GM19452 (cell line): Measurements from ENCODE around the gene CDH13.

Source experiments
- ATAC-seq: cut with Tn5 transposase; IDR thresholded peaks from one replicate; pipeline ENCODE4 v1.9.1; 2021; ENCODE audit not compliant: unreplicated experiment

CDH13 gene

GRCh38 chr16:83727018-83727417, 1100.2 kb downstream of the CDH13 start:
- ATAC-seq, result no peak

- no peak for ATAC-seq
Observed at GRCh38 chr16:83727751-83728352, 1101.1 kb downstream of the CDH13 start.

GRCh38 chr16:83728492-83728891, 1101.7 kb downstream of the CDH13 start:
- no peak for ATAC-seq

GRCh38 chr16:83730812-83731211, 1104.0 kb downstream of the CDH13 start:
- ATAC-seq, result no peak

- no peak for ATAC-seq
Observed at GRCh38 chr16:83732536-83732935, 1105.8 kb downstream of the CDH13 start.

GRCh38 chr16:83733301-83733700, 1106.5 kb downstream of the CDH13 start:
- no peak for ATAC-seq

GRCh38 chr16:83734136-83734535, 1107.4 kb downstream of the CDH13 start:
- no peak for ATAC-seq

DNA sequence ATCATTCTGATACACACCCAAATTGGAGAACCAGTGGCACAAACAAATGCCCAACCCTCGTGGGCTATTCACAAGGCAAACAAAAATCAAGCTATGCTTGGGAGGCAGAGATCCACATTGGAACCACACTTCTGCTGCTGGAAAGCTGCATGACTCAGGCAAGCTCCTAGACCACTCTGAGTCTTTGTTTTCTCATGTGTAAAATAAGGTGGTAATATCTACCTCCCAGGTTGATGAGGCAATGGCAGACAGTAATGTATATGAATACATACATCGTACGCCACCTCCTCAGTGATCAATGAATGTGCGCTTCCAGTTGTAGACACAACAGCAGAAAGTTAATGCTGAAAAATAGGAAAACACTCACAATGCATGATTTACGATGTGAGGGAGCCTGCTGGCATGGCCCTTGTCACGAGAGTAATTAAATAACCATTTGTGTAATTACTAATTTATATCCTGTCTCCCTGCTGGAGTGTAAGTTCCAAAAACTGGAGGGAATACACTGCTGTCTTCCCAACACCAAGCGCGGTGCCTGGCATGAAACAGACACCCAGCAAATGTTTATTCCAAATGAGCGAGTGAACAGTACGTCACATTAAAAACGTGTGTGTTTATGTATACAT, 1111.1 kb downstream of the CDH13 start:
- ATAC-seq, result no peak

DNA sequence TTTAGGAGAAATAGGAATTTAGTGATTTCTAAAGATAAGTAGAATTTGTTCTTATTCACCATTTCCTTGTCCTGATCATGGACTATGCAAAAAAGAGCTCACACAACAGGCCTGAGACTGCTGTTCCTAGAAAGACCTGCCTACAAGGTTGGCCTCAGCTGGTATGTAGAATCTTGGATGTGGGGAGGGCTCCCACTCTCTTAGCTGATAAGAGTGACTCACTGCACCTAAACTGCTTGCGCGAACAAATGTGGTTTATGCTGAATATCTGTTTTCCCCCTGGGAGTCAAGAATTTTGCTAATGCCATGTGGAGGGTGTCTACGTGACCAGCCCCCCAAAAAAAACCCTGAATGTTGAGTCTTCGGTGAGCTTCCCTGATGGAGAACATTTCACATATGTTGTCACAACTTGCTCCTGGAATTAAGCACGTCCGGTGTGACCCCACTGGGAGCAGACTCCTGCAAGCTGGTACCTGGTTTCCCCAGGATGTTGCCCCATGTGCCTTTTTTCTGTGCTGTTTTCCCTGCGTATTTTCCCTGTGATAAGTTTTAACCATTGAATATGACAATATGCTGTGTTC, 1112.2 kb downstream of the CDH13 start:
- no peak for ATAC-seq

DNA sequence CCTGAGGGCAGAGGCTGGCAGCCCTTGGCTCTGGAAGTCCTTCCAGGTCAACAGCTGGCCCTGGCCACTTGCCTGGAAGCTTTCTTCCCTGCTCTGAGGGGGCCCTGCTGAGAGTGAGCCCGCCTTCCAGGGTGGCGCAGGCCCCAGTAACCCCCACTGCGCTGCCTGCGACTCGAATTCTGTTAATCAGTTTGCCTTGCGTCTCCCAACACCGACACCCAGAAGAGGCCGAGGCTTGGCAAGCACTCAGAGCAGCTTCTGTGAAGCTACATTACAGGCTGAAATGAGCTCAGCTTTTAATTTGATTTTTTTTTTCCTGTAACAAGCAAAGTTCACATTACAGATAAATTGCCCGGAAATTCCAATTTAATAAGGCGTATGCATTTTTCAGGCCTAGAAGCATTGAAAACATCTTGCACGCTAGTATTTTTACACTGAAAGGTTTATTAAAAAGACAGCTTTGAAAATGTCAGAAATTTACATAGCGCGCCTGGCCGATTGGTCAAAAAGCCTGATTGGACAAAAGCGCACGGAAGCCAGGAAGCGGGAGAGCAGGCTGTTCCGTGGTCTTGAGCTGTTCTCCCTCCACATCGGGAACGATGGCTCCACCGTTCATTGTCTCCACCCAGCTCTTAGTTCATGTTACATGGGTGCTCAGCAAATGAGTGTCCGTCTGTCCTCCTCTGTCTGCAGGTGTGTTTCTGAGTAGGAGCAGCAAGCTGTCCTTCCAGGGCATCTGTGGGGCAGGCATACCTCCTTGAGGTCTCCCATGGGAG, 1115.5 kb downstream of the CDH13 start:
- ATAC-seq, result no peak

GRCh38 chr16:83743241-83743640, 1116.5 kb downstream of the CDH13 start:
- no peak for ATAC-seq

GRCh38 chr16:83743720-83744119, 1117.0 kb downstream of the CDH13 start:
- ATAC-seq, result no peak

DNA sequence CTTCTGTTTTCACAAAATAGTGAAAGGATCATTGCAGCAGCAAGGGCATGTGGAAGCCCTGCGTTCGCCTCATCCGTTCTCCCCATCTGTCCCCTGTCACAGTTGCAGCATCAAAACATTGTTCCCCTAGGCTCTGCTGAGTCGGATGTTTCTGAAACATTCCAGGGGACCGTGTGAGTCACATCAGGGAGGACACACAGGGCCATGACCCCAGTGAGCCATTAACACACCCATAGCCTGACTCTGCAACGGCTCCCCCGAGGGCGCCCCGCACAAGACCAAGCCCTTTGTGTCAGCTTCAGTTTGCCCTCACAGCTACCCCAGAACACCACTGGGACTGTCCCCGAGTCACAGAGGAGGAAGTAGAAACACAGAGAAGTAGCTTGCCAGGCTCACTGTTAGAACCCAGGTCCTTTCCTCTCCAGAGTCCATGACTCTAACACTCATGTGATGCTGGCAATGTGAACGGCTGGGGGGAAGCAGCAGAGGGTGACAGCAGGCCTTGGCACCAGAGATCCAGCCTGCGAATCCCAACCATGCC, 1117.7 kb downstream of the CDH13 start:
- peak; percentile 46 for ATAC-seq

DNA sequence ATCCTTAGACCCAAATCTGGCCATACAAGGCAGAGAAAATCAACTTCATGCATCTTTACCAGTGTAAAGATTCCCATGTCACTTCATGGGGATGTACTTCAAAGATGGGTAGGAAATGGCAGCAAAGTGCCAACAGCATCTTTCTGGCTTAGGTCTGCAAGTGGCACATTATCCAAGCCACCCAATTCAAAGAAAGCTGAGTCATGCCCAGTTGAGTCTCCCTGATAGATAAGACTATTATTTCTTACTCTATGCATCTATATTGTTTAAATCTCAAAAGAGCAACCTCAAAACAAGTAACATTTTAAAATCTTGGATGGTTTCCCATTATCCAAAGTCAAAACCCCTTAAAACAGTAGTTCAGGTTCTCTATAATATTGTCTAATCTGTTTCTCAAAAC, 1119.8 kb downstream of the CDH13 start:
- no peak for ATAC-seq

DNA sequence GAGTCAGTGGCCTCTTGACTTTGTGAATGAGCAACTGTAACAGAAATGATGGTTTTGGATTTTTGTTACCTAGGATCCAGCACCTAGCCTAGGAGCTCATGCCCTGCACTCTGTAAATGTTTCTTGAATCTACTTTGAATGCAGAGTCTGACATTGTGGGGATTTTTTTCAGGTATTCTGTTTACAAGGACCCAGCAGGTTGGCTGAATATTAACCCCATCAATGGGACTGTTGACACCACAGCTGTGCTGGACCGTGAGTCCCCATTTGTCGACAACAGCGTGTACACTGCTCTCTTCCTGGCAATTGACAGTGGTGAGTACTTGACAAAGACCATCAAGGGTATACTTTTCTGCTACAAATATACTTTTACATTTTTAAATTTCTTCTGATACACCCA, 1121.2 kb downstream of the CDH13 start:
- no peak for ATAC-seq

GRCh38 chr16:83755391-83755790, 1128.6 kb downstream of the CDH13 start:
- ATAC-seq, result no peak

DNA sequence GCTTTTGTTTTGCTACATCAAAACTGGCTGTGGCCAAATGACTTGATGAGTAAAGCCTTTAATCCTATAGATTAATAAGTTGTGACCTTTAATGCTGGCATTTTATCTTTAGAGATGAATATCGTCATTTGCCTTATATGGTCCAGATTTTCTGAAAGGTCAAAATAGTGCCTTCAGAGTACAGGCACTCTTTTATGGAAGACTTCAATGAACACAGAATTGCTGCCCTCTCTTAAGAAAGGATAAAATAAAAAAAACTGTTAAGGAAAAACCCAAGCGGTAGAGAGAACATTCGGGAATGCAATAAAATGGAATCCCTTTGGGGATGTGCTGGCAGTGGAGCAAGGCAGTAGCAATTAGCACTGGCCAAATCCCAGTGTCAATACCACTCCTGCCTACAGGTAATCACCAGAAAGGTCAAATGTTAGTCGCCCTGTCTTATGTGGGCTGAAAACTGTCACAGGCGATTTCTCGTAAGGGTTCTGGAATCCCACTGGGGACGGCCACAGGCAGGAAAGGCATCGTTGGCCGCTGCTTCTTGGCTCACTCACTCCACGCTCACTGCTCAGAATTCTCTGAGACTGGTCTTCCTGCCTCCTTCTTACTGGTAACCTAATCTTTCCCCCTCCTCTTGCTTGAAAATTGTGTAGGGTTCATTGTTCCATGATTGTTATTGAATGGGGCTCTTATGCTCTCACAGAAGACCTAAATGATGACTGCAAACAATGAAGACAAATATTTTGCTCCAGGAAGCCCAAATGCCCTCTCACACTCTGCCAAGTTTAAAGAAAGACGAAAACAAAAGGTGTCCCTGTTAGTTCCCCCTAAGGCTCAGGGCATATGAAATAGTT, 1135.6 kb downstream of the CDH13 start:
- no peak for ATAC-seq

- ATAC-seq, result no peak
Observed at GRCh38 chr16:83762992-83763358, 1136.2 kb downstream of the CDH13 start.

DNA sequence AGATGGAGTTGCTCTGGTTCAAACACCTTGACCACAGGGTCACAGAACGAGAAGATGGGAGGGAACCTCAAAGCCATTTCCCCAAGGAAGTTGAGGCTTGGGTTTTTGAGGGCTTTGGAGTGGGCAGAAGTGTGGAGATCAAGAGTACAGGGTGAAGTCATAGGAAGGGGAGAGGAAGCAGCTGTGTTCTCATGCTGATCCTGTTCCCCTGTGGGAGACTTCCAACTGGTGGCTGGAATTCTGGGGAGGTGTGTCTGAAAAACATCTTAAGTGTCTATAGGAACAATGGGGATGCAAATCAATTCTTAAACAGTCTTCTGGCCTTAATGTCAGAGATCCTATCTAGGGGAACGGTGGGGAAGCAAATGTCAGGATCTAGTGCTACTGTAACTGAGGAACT, 1142.2 kb downstream of the CDH13 start:
- ATAC-seq, result no peak

GRCh38 chr16:83769397-83770008, 1142.7 kb downstream of the CDH13 start:
- no peak for ATAC-seq
